GM12878 (cell line): ENCODE measurements around the gene PSMD12. TPM values are rescaled to one million over a fixed set of nuclear protein-coding genes. Genes with fewer than 3 reads are reported as not detected.
A peak's percentile ranks its signal among the peaks of the same experiment; 100 is the strongest.

Experiments used
- CEBPB ChIP-seq, 2 experiments: fragments of 150-350 bp in 1 of 2; IDR thresholded peaks; 2 replicates each; pipeline ENCODE4 v1.6.1; 2012 to 2014; ENCODE audit warnings: low read depth in 2 of 2, low read length in 2 of 2, borderline replicate concordance in 1 of 2, inconsistent platforms in 1 of 2
- CHD1 ChIP-seq: IDR thresholded peaks from 2 replicates; pipeline ENCODE4 v1.6.1; 2012; ENCODE audit warnings: low read depth, low read length, improper control_type of control experiment
- CHD2 ChIP-seq: IDR thresholded peaks from 2 replicates; pipeline ENCODE4 v1.6.1; 2011; ENCODE audit warnings: low read depth, low read length, improper control_type of control experiment, borderline replicate concordance
- DPF2 ChIP-seq: fragments of 450-650 bp; IDR thresholded peaks from 2 replicates; pipeline ENCODE4 v1.6.1; 2017; ENCODE audit warnings: mild to moderate bottlenecking
- EZH2 ChIP-seq: IDR thresholded peaks from 2 replicates; pipeline ENCODE4 v1.6.1; 2012; ENCODE audit warnings: low read depth, mild to moderate bottlenecking, control low read depth, inconsistent platforms, low read length, borderline replicate concordance; ENCODE audit not compliant: control insufficient read depth
- GABPA ChIP-seq: IDR thresholded peaks from 2 replicates; pipeline ENCODE4 v1.6.1; 2014; ENCODE audit warnings: antibody characterized with exemption, low read depth, mild to moderate bottlenecking, inconsistent platforms
- HSF1 ChIP-seq: fragments of 150-350 bp; IDR thresholded peaks from 2 replicates; pipeline ENCODE4 v1.6.1; 2014; ENCODE audit warnings: mild to moderate bottlenecking, low read depth, low read length
- IRF5 ChIP-seq: fragments of 450-650 bp; IDR thresholded peaks from 2 replicates; pipeline ENCODE4 v1.6.1; 2017; ENCODE audit warnings: borderline replicate concordance
- NKRF ChIP-seq: fragments of 450-650 bp; conservative IDR thresholded peaks from 2 replicates; pipeline ENCODE4 v1.6.1; 2017; ENCODE audit warnings: mild to moderate bottlenecking, moderate library complexity
- SMAD5 ChIP-seq: IDR thresholded peaks from 2 replicates; pipeline ENCODE4 v1.6.1; 2016; ENCODE audit warnings: antibody characterized with exemption, low read depth
- SMC3 ChIP-seq: IDR thresholded peaks from 2 replicates; pipeline ENCODE4 v1.6.1; 2011; ENCODE audit warnings: low read length, improper control_type of control experiment, borderline replicate concordance
- SP1 ChIP-seq: IDR thresholded peaks from one replicate; pipeline ENCODE4 v1.6.1; 2011; ENCODE audit warnings: low read depth, low read length
- SRF ChIP-seq, 2 experiments: IDR thresholded peaks; 2 replicates each; pipeline ENCODE4 v1.6.1; 2011; ENCODE audit warnings: low read depth in 2 of 2, low read length in 2 of 2, mild to moderate bottlenecking in 1 of 2, moderate library complexity in 1 of 2
- SUZ12 ChIP-seq: fragments of 200-600 bp; sonication (generic); IDR thresholded peaks from one replicate; pipeline ENCODE4 v1.6.1; 2018; ENCODE audit warnings: antibody characterized with exemption, mild to moderate bottlenecking; ENCODE audit not compliant: unreplicated experiment
- TAF1 ChIP-seq: IDR thresholded peaks from 2 replicates; pipeline ENCODE4 v1.6.1; 2011; ENCODE audit warnings: mild to moderate bottlenecking, low read depth, low read length, borderline replicate concordance
- TCF3 ChIP-seq: IDR thresholded peaks from 2 replicates; pipeline ENCODE4 v1.6.1; 2012; ENCODE audit warnings: low read depth, mild to moderate bottlenecking, low read length, borderline replicate concordance; ENCODE audit not compliant: insufficient read depth
- ZBTB11 ChIP-seq: fragments of 450-650 bp; formaldehyde crosslinking; IDR thresholded peaks from 2 replicates; pipeline ENCODE4 v1.5.0; 2022; ENCODE audit warnings: mild to moderate bottlenecking, missing genetic modification characterization
- ZBTB33 ChIP-seq: fragments of 450-650 bp; IDR thresholded peaks from 2 replicates; pipeline ENCODE4 v1.6.1; 2017; ENCODE audit warnings: mild to moderate bottlenecking
- polyA plus RNA-seq, 11 experiments: library from polyadenylated mRNA; depleted of rRNA in 4 of 11; unstranded in 6 of 11; stranded (reverse) in 5 of 11; fragments of >200 nt; fragmentation: Nextera tagmentation in 4 of 11; fragmentation: Illumina TruSeq in 1 of 11; extraction: Ambion mirVana in 4 of 11; extraction: Trizol in 1 of 11; gene quantifications; 1 replicate in 1 of 11; 2 replicates in 10 of 11; pipeline versions ENCODE4 v1.2.1 to v1.2.3, GENCODE V29; 2011 to 2016; ENCODE audit warnings: inconsistent platforms in 2 of 11, missing spikeins in 2 of 11, low read depth in 1 of 11
- total RNA-seq, 4 experiments: library from RNA; depleted of rRNA in 3 of 4; stranded (reverse); fragments of >200 nt in 3 of 4; fragmentation: Illumina TruSeq in 1 of 4; extraction: Trizol in 1 of 4; gene quantifications; 2 replicates each; pipeline versions ENCODE4 v1.2.1 to v1.2.3, GENCODE V29; 2013 to 2021

Gene PSMD12
- total and polyA plus RNA-seq, 10 of the 15 experiments (the other 5 are each of a cell fraction or from before 2014, with no cell fraction given): 19.8 to 149 (median 47.5) TPM

- TF ChIP-seq CHD1: no peak
- TF ChIP-seq SUZ12: no peak
- TF ChIP-seq SRF (IDR thresholded peaks at IDR 0.05; ENCODE audit: low read depth in 2 of 2, low read length in 2 of 2): no peak
- TF ChIP-seq CEBPB (IDR thresholded peaks at IDR 0.05; ENCODE audit: borderline replicate concordance in 1 of 2, low read depth in 2 of 2, low read length in 2 of 2): no peak
- TF ChIP-seq TAF1: peak; percentile 93
- TF ChIP-seq CHD2: peak; percentile 38; the same call in 1 of the 2 replicates
- peak; percentile 68 for TF ChIP-seq NKRF
- TF ChIP-seq TCF3: 0 out of 2 replicates have a peak, but pooled peaks have one; percentile 39
- peak; percentile 31 for TF ChIP-seq SP1
- TF ChIP-seq EZH2: no peak
- no peak for TF ChIP-seq SMC3
- TF ChIP-seq HSF1: no peak
- TF ChIP-seq SMAD5: peak; percentile 73
- peak; percentile 97 for TF ChIP-seq IRF5
- TF ChIP-seq ZBTB11 (CRISPR knock-in tag): no peak
- TF ChIP-seq DPF2: 0 out of 2 replicates have a peak, but pooled peaks have one; percentile 59
- peak; percentile 81 for TF ChIP-seq GABPA
- peak; percentile 49; the same call in 1 of the 2 replicates for TF ChIP-seq ZBTB33
Measured at GRCh38 chr17:67366193-67367157, at the start of gene PSMD12 (continued).
